GM19372 (cell line): ENCODE data around the gene PDLIM3.
"Not testable (repeated sequence)": the region's sequence is repeated elsewhere in the genome, so short reads cannot be mapped to it uniquely, and the experiment has no call there.

Source experiments
- ATAC-seq: cut with Tn5 transposase; IDR thresholded peaks from one replicate; pipeline ENCODE4 v1.9.1; 2021; ENCODE audit warnings: mild to moderate bottlenecking, low read depth, moderate library complexity; ENCODE audit not compliant: unreplicated experiment

Gene PDLIM3, protein sequence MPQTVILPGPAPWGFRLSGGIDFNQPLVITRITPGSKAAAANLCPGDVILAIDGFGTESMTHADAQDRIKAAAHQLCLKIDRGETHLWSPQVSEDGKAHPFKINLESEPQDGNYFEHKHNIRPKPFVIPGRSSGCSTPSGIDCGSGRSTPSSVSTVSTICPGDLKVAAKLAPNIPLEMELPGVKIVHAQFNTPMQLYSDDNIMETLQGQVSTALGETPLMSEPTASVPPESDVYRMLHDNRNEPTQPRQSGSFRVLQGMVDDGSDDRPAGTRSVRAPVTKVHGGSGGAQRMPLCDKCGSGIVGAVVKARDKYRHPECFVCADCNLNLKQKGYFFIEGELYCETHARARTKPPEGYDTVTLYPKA

DNA sequence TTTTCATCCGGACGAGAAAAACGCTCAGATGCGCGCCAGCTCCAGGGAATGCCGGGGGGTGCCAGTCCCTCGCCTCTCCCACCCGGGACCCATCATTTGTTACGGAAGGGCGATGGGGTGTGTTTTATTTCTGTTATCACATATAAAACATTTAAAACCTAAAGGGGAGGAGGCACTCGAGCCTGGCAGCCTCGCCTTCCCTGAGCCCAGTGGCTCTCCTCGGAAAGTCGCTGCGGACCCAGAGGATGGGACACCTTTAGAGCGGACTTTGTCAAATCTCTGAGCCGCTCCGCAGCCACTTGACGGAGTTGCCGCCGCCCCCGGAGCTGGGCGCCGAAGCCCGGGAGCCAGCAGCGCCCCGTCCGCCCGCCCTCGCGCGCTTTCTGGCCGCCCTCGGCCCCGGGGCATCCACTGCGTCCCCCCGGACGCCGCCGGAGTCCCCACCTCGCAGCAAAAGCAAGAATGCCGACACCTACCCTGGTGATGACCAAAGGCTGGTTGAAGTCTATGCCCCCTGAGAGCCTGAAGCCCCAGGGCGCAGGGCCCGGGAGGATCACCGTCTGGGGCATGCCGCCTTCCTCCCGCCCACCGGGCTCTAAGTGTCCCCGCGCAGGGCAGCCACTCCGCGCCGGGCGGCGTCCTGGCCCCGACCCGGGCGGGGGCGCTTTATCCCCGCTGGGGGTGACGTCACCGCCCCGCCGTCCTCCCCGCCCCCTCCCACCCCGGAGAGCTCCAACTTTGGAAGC is at the start of gene PDLIM3:
PDLIM3 (minus strand) TSS at position 642 of the 746 bp plus-strand sequence; CDS start at position 569, 73 bp downstream.
- no peak for ATAC-seq

DNA sequence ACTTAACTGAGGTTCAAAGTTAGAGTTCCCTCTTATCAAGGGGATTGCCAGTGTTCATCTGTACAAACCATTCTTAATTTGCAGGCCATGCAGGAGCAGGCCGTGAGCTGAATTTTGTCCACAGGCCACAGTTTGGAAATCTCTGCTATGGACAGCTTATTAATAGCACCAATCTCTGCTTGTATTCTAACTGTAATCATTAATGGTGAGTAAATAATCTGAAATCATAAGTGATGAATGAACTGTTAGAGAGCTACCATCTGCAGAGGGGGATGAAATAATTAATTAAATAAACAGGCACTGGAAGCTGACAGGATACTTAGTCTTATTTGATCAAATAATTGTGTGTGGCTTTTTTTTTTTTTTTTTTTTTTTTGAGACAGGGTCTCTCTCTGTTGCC is 48.5 kb upstream of the PDLIM3 start:
- no peak for ATAC-seq

DNA sequence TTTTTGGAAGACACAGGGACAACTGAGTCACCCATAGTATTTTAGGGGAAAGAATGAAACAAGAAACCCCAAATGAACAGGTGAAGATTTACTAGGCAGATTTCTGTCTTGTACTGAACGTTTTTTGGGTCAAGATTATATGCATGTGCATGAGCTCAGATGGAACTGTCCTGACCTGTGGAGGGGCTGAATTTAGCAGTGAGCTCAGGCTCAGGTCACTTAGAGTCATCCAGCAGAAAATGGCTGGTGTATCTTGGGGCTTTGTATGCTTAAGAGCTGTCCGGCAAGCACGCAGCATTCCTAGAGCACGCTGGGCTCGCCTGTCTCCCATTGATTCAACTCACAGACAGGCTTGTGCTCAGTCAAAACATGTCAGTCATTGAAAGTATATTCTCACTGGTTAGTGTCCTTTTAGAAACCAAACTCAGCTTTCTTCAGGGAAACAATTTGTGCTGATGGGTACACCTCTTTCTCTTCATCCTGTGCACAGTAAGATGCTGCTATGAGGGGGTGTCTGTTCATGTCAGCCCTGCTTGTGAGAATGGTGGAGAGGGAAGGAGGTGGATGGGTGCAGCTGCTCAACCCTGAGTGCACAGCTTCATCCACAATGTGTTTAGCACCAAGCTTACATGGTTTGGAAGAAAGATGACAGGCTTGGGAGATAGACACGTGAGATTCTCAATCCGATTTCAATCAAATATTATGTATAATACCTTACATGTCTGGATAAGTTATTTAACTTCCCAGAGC is 47.5 kb upstream of the PDLIM3 start:
- no peak for ATAC-seq

DNA sequence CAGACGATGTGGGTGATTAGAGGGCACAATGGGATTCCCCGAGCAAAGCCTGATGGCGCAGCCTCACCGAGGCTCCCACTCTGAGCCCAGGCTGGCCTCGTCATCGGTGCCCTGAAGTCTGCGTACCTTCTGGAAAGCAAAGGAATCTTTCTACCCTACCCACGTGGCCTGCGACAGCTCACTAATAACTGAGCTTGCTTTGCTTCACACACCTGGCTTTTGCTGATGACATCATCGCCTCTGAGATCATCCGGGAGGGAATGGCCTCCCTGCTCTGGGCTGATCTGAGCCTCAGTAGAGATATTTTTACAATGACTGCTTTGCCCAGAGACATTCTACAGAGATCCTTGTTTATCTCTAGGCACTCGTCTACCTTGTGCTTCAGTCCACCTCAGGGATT is 45.4 kb upstream of the PDLIM3 start:
- ATAC-seq: no peak

DNA sequence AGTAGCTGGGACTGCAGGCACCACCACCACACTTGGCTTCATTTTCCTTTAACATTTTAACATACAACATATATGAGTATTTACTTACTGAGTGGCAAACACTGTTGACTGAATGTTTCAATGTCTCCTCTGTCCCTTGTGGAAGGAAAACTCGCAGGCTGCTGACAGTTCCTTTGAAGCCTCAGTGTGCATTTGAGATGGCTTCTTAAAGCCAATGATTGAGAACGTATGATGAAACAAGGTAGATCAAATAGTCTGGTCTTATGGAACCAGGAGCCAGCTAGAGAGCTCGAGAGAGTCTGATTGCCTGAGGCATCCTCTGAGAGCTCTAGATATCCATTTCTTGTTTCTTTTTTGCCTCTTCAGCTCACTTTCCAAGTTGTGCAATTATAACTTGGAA is 43.0 kb upstream of the PDLIM3 start:
- ATAC-seq: no peak

DNA sequence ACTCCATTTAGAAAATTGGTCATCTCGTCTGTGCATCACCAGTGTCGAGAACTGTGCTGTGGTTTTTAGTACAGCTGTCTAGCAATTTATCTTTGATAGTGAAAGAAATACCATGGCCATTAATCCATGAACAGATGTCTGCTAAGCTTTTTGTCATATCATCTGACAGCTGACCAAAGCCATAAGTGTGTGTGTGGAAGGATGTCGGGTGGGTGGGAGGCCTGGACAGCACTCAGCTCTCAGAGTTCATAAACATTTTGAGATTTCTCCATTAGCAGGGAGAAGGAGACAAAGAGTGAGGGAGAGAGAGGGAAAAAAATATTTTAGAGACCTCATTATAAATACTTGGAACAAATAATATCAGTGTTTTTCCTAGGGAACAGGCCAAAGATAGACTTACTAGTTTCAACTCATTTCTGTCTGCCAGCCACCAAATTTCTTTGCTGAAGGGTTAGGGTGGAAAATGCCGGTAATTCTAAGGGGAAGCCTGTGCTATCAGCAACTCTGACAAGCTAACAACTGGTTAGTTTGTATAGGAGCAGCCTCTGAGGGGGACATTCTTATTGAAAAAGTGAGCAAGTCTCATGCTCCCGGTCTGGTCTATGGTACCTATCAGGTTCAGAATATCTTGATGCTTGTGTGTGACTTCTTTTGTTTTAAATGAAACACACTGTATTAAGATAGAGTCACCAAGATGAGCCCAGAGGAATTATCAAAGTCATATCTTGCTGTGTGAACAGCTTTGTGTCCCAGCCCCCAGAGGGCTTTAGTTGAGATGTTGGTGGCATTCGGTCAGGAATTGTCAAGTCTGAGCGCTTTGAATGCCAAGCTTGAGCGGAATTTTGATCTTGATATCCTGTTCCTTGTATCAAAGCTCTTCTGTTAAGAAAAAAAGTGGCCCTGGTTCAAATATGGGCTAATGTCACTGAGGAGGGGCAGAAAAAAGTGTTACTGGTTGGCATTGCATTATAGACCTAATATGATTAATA is 41.9 kb upstream of the PDLIM3 start:
- no peak for ATAC-seq

DNA sequence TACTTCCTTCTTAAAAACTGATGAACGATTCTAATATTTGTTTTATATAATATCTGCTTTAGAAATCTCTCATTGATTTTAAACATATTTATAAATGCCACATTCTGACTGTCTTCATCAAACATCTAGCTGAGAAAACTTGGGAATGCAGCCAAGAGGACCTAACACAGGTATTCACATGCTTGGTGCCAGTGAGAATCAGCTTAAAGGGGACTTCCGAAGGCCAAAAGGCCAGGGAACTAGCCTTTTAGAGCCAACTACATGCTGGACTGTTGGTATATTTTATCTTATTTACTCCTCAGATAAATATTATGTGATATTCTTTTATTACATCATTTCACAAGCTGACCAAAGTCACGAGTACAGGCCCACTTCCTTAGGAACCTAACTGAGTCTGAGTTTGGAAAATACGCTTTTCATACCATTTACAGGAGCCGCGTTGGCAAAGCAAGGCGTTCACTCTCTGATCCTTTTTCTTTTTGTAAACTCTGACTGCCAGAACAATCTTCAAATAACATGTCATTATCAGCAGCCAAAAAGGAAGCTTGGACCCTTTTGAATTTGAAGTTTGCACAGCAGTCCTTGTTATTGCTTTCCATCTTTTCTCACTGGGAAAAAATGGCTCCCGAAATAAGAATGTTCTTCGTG is 41.1 kb upstream of the PDLIM3 start:
- no peak for ATAC-seq

DNA sequence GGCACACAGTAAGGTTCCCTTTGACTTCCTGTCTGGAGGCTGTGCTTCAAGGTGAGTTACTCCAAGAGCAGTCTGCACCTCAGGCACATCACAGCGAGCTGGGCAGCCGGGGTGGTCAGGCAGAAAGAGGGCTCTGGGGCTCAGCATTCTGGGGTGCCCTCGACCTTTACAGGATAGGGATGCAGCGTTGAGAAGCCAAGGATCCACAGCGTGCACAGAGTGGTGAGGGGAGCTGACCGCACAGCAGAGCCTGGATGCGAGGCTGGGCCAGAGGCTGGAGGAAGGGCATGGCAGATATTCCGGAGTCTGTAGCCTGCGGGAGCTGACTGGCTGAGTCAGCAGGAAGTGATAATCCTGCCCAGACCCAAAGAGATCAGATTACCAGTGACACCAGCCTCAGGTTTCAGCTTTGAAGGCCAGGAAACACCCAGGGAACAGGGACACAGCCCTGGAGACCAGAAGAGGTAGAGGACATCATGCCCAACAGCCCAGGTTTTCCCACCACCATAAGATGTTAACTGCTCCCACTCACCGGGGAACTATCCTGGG is 38.4 kb upstream of the PDLIM3 start:
- no peak for ATAC-seq

DNA sequence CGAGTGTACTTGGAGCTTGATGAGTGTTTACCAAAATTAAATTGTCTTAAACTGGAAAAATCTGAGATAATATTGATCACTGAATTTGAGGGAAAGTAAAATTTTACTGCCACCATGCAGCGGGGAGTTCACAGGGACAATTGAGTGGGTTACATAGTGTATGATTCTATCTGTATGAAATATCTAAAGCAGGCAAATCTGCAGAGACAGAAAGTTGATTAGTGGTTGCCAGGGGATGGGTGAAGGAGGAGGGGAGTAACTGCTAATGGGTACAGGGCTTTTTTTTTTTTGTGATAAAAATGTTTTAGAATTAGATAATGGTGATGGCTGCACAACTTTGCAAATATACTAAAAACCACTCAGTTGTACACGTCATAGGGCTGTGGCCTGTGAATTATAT is 35.4 kb upstream of the PDLIM3 start:
- ATAC-seq: no peak

DNA sequence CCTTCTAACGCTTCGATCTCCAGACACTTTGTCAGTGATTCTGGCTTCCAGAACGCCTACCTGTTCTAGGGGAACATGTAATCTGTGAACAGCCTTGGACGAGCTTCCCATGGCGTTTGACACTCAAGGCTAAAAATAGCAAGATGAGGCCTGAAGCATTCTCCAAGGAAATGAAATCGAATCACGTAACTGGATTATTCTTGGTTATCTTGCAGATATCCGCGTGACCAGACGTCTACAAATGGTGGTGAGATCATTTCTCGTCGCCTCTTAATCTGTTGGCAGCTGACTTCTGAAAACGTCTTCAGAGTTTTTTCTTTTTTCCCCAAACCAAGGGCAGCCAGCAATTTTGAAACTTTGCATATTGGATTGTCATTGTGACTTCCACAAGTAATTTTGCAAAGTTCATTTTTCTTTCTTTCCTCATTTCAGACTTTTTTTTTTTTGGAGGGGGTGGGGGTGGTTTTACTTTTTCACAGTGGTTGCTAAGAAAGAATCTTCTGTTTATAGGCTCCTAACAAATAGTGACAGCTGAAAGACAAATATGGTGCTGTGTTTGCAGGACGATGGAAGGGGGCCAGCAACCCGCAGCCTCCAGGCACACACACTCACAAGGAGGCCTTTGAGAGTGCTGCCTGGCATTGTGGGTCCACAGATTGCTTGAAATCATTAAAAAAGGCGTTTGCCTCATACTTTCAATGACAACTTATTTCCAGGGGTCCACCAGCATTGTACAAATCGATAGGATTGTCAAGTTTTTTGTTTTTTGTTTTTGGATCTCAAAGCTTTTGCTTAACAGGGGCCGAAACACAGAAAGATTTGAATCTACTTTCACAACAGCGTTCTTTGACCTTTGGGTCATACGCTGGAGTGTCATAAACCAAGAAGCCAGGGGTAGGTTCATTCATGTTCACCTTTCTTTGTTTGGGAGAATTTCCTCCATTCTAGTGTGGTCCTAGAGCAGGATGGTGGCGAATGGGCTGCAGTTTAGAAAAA is 32.4 kb upstream of the PDLIM3 start:
- no peak for ATAC-seq

DNA sequence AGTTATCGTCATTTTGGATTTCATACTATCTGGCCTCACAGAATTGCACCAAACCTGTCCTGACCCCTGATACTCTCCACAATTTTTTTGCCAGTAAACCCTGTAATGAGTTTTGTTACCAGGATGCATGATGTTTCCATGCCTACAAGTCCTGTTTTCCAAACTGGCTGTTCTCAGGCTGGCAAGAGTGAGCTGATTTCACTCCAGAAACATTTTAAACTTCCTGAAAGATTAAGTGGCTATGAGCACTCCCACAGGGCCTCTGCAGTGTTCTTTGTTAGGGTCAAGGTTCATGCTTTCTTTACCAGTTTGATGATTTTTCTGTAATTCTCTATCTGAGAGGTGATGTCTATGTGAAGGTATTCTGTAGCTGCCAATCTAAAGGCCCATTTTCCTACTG is 31.7 kb upstream of the PDLIM3 start:
- ATAC-seq: no peak

DNA sequence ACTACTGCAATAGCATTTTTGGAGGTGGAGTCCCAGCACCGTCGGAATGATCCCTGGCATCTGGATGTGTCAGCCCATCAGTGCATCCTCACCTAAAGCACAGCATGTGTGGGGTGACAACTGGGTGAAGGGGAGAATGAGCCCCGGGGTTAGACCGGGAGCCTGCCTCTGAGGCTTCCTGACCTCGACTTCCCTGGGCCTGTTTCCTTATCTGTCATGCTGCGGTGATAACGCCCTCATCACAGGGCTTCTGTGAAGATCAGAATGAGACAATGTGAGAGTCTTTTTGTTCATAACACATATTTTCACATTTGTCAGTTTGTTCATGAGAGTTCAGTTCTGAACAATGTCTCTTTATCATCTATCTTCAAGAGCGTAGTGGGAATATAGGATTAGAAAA is 31.1 kb upstream of the PDLIM3 start:
- ATAC-seq: no peak

DNA sequence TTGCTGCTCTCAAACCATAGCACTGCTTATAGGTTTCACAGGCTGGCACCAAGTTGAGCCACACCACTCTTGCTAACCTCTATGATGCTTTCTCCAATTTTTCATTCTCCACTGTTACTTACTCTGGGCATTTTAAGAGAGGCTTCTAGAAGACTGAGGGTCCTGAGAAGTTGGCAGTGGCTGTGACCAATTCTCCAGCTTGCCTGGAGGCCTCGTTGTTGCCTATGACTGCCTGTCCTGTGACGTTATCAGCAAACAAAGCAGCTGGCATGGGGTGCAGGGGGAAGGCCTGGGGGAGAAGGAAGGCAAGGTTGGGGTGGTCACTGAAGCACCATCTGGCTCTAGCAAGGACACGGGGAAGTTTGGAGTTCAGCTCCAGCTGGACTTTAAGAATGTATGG is 30.4 kb upstream of the PDLIM3 start:
- no peak for ATAC-seq

DNA sequence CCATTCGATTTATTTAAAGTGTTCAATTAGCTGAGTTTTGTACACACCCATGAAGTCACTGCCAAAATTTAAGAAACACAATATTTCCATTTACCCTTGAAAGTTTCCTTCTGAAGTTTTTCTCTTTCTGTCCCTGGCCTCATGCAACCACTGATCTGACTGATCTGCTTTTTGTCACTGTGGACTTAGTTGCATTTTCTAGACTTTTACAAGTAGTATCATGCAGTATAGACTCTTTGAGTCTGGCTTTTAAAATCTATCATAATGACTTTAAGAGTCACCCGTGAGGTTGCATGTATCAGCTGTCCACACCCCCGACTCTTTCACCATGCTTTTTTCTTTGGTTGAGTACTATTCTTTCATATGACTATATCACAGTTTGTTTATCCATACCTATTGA is 29.0 kb upstream of the PDLIM3 start:
- ATAC-seq: no peak

DNA sequence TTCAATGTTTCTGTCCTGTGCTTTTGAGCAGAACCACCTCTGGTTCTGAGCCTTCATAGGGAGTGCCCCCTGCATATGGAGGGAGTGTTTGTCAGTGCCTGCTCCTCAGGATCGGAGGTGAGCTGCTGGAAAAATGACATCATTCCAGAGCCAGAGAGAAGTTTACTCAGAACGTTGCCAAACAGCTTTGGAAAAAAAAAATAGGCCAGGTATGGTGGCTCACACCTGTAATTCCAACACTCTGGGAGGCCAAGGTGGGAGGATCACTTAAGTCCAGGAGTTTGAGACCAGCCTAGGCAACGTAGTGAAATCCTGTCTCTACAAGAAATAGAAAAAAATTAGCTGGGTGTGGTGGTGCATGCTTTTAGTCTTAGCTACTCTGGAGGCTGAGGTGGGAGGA is 27.2 kb upstream of the PDLIM3 start:
- no peak for ATAC-seq

DNA sequence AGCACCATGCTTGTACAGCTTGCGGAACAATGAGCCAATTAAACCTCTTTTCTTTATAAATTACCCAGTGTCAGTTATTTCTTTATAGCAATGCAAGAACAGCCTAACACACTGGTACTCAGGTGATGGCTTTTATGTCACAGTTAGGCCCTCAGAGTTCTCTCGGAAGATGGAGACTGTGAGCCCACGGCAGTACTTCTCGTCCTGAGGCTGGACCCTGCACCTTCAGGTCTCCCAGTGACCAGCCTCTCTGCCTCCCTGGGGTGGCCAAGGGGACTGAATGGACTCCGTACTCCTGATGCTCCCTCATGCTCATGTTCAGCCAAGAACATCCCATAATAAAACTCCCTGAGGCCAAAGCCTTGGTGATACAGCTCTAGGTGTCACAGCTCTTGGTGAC is 25.0 kb upstream of the PDLIM3 start:
- ATAC-seq: no peak

DNA sequence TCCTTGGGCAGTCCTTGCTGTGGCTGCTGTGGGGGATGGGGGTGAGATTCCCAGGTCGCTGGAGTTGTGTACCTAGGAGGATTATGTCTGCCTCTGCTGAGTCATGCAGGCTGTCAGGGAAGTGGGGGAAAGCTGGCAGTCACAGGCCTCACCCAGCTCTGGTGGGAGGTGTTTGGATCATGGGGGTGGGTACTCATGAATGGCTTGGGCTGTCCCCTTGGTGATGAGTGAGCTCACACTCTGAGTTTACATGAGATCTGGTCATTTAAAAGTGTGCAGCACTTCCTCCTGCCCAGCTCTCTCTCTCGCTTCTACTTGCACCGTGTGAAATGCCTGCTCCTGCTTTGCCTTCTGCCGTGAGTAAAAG is 24.6 kb upstream of the PDLIM3 start:
- no peak for ATAC-seq

DNA sequence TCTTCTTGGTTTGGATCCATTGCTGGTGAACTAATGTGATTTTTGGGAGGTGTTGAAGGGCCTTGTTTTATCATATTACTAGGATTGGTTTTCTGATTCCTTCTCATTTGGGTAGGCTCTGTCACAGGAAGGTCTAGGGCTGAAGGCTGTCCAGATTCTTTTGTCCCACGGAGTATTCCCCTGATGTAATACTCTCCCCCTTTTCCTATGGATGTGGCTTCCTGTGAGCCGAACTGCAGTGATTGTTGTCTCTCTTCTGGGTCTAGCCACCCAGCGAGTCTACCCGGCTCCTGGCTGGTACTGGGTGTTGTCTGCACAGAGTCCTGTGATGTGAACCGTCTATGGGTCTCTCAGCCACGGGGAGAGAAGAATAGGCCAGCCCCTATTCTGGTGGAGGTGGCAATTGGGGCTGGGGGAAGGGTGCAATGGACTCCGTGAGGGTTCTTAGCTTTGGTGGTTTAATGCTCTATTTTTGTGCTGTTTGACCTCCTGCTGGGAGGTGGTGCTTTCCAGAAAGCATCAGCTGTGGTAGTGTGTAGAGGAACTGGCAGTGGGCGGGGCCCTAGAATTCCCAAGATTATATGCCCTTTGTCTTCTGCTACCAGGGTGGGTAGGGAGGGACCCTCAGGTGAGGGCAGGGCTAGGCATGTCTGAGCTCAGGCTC is 24.1 kb upstream of the PDLIM3 start:
- ATAC-seq: not testable (repeated sequence)
